Left renal cortex interstitium (tissue), 4 donors: ENCODE results near the gene SLCO1C1. TPM values are rescaled to one million over a fixed set of nuclear protein-coding genes. Genes with fewer than 3 reads are reported as not detected.

Source experiments
- DNase-seq, 4 donors: peaks; one replicate each; pipeline ENCODE4 v3.0.0-alpha.2; 2013; ENCODE audit warnings: low read depth in 4 of 4, low spot score in 2 of 4, missing footprints in 1 of 4
- polyA plus RNA-seq, 4 donors: library from polyadenylated mRNA; unstranded; fragments of 120-200 nt; gene quantifications; one replicate each; pipeline ENCODE4 v1.2.1, GENCODE V29; 2013; ENCODE audit not compliant: insufficient read length in 4 of 4

Gene SLCO1C1
- polyA plus RNA-seq, 4 donors = 0.39 to 1.4 (median 0.78) TPM

DNA sequence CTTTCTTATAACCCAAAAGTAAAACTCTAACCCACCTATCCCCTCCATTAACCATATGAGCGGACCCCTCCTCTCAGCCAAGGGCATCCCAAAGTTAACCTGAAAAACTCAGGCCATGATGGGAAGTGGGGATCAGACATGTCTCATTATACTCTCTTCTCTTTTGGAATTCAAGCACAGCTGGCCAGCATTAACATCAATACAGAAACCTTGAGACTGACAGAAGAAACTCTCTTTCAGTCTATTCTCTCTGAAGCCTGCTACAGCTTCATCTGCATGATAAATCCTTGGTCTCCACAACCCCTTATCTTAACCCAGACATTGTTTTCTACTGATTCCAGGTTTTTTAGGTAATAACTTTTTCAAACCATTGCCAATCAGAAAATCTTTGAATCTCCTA lies 97.8 kb downstream of the SLCO1C1 start:
- DNase-seq = no peak

DNA sequence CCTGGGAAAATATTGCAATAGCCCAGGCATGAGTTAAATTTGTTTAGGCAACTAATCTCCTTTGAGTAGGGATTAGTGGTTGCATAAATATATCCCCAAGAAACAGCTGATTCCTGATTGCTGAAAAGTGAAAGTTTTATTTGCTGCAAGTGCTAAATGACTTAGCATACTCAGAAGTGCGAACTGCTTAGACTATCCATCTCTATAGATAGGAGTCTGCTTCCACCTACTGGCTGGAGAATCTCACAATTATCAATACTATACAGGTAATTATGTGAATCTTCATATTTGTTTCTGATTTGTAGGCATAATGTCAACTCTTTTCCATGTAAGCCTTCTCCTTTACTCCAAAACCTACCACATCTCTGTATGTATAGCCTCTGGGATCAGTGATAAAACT lies 103.4 kb downstream of the SLCO1C1 start:
- peak in 1 of 4 donors; percentile 4 for DNase-seq

GRCh38 chr12:20800160-20800559 lies 105.0 kb downstream of the SLCO1C1 start:
- DNase-seq = no peak

DNA sequence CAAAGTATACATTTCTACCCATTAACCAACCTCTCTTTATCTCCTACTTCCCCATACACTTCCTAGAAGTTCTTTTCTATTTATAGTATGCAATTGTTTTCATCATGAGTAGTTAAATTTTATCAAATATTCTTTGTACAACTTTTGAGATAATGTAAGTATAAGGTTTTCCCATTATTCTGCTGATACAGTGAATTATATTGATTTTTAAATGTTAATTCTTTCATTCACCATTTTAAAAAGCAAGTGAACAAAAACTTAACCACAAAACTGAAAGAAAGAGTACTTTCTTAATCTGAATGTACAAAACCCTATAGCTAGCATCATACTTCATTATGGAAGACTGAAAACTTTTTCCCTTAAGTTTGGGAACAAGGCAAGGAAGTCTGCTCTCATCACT lies 105.9 kb downstream of the SLCO1C1 start:
- DNase-seq = no peak

Other genes with a start within 250 kb of the SLCO1C1 start
- gene SLCO1B3, start 115.4 kb downstream of the SLCO1C1 start, polyA plus RNA-seq = under 1 TPM in 1 of 4 donors, not detected in 3; 0.86 TPM